GM12865 (cell line): Measurements from ENCODE around the gene ZNF142.
A peak's percentile ranks its signal among the peaks of the same experiment; 100 is the strongest.

Experiments
- DNase-seq: peaks from one replicate; pipeline ENCODE4 v3.0.0; 2010; ENCODE audit warnings: low read depth
- H3K4me3 ChIP-seq: 2 replicates; pipeline ENCODE4 v1.5.1; 2011; ENCODE audit warnings: mild to moderate bottlenecking, low read depth, low read length, control low read depth
- TF ChIP-seq, protein P1 (sequence below): IDR thresholded peaks from 2 replicates; pipeline ENCODE4 v1.5.1; 2011; ENCODE audit warnings: low read length, control low read depth, low read depth, inconsistent platforms; ENCODE audit not compliant: insufficient read depth; ENCODE audit errors: missing control alignments

The ZNF142 gene, protein sequence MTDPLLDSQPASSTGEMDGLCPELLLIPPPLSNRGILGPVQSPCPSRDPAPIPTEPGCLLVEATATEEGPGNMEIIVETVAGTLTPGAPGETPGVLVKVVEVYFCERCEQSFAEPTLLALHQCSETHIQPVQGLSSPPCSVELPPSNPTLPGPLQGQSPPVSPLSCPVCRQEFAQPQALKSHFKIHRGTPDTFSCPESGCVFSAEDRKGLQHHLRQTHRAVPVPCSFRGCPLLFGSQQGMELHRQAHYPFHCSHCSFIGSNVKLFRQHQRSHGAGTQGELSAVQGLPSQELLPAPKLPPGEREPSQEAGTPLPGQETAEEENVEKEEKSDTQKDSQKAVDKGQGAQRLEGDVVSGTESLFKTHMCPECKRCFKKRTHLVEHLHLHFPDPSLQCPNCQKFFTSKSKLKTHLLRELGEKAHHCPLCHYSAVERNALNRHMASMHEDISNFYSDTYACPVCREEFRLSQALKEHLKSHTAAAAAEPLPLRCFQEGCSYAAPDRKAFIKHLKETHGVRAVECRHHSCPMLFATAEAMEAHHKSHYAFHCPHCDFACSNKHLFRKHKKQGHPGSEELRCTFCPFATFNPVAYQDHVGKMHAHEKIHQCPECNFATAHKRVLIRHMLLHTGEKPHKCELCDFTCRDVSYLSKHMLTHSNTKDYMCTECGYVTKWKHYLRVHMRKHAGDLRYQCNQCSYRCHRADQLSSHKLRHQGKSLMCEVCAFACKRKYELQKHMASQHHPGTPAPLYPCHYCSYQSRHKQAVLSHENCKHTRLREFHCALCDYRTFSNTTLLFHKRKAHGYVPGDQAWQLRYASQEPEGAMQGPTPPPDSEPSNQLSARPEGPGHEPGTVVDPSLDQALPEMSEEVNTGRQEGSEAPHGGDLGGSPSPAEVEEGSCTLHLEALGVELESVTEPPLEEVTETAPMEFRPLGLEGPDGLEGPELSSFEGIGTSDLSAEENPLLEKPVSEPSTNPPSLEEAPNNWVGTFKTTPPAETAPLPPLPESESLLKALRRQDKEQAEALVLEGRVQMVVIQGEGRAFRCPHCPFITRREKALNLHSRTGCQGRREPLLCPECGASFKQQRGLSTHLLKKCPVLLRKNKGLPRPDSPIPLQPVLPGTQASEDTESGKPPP (N-terminal part only)

DNA sequence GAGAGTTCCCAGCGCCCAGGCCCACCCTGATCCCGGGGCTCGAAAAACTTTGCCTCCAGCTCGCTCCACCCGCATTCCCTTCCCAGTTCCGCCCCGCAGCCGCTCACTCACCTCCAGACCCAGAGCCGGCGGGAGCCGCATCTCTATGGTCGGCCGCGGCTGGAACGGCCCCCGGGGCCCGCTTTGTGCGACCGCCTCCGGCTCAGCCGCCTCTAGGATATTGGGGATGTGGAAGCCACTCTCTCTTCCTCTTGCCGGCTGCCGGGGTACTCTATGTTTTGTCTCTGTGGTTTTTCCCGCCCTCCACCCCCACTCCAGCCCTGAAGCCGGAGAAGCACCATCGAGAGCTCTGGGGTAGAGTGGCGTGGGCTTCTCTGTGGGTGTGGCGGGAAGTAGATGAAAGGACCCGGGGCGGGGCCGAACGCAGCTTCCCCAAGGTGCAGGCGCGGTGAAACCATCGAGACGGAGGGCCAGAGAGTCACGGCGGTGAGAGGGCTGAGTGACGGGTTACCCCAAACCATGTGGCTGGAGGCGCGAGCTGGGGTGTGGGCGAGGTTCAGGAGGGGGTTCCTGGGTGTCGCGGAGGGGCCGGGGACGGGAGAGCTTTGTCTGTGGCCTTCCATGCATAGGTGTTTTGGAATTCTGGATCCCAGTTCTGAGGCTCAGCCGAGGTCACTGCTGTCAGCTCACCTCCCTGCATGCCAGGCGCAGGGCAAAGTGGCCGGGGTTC is at the start of gene ZNF142, which contains the start of gene BCS1L:
Gene ZNF142 (minus strand): TSS at position 366 of the 730 bp plus-strand sequence. CDS start 3,194 bp downstream, outside the sequence.
Gene BCS1L (plus strand): TSS at position 426 of the 730 bp plus-strand sequence. CDS start 1,305 bp downstream, outside the sequence.
- DNase-seq, result peak; percentile 94
- TF ChIP-seq, protein P1, sequence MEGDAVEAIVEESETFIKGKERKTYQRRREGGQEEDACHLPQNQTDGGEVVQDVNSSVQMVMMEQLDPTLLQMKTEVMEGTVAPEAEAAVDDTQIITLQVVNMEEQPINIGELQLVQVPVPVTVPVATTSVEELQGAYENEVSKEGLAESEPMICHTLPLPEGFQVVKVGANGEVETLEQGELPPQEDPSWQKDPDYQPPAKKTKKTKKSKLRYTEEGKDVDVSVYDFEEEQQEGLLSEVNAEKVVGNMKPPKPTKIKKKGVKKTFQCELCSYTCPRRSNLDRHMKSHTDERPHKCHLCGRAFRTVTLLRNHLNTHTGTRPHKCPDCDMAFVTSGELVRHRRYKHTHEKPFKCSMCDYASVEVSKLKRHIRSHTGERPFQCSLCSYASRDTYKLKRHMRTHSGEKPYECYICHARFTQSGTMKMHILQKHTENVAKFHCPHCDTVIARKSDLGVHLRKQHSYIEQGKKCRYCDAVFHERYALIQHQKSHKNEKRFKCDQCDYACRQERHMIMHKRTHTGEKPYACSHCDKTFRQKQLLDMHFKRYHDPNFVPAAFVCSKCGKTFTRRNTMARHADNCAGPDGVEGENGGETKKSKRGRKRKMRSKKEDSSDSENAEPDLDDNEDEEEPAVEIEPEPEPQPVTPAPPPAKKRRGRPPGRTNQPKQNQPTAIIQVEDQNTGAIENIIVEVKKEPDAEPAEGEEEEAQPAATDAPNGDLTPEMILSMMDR, result no peak

DNA sequence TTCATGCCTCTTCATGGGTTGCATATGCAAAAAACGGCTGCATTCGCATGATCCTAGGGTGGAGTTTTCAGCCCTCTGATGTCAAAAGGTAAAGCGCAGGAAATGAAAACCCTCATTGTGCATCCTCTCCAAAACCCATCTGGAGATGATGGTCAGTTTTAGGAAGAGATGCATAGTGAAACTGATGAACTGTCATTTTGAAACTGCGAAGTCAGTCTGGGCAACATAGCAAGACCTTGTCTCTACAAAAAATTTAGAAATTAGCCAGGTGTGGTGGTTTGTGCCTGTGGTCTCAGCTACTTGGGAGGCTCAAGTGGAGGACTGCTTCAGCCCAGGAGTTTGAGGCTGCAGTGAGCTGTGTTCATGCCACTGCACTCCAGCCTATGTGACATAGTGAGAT is 48.7 kb upstream of the ZNF142 start:
- H3K4me3 ChIP-seq, result no peak overlapping the region
- DNase-seq, result peak; percentile 89
- TF ChIP-seq, protein P1, result no peak

More for the DNA sequence above, at the start of gene ZNF142, which contains the start of gene BCS1L:
- H3K4me3 ChIP-seq, result peak within 1 kb of the TSS; percentile 84

DNA sequence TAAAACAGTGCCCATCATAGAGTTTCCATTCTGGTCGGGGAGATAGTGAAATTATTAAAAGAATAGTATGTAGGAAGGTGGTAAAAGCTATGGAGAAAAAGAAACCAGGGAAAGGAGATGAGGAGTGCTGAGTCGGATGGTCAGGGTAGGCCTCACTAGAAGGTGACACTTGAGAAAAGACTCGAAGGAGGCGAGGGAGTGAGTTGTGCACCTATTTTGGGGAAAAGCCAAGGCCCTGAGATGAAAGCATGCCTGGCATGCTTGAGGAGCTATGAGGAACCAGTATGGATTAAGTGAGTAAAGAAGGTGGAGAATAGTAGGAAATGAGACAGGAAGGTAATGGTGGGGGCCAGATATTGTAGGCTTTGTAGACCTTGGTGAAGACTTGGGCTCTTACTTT is 43.9 kb upstream of the ZNF142 start:
- TF ChIP-seq, protein P1, result no peak

DNA sequence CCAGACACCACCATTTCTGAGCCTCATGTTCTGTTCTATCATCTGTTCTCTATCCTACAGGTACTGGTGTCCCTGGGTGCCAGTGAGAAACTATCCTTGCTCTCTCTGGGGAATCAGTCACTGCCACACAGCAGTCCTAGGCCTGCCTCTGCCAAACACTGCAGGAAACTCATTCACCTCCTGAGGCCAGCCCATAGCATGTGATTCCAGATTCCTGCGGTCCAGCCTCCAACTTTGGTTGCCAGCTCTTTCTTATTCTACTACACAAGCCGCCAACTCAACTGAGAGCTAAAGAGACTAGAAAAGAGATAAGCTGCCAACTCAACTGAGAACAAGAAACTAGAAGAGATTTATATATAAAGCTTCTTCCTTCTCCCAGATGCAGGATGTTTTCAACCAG is 42.4 kb upstream of the ZNF142 start:
- no peak for DNase-seq
- H3K4me3 ChIP-seq, result no peak overlapping the region
- TF ChIP-seq, protein P1, result no peak

More for the DNA sequence above, 43.9 kb upstream of the ZNF142 start:
- DNase-seq, result no peak
- H3K4me3 ChIP-seq, result no peak overlapping the region

DNA sequence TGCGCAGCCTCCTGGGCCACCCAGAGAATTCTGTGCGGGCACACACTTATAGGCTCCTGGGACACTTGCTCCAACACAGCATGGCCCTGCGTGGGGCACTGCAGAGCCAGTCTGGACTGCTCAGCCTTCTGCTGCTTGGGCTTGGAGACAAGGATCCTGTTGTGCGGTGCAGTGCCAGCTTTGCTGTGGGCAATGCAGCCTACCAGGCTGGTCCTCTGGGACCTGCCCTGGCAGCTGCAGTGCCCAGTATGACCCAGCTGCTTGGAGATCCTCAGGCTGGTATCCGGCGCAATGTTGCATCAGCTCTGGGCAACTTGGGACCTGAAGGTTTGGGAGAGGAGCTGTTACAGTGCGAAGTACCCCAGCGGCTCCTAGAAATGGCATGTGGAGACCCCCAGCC is 39.5 kb upstream of the ZNF142 start:
- DNase-seq, result no peak
- no peak overlapping the region for H3K4me3 ChIP-seq
- TF ChIP-seq, protein P1, result no peak
